Activated CD4-positive, alpha-beta T cell treated with anti-CD3 and anti-CD28 coated beads for 48 hours (primary cell): ENCODE results near the gene POU2F3.

Experiments used
- DNase-seq: peaks from one replicate; pipeline ENCODE4 v3.0.0-alpha.2; 2020

The POU2F3 gene

DNA sequence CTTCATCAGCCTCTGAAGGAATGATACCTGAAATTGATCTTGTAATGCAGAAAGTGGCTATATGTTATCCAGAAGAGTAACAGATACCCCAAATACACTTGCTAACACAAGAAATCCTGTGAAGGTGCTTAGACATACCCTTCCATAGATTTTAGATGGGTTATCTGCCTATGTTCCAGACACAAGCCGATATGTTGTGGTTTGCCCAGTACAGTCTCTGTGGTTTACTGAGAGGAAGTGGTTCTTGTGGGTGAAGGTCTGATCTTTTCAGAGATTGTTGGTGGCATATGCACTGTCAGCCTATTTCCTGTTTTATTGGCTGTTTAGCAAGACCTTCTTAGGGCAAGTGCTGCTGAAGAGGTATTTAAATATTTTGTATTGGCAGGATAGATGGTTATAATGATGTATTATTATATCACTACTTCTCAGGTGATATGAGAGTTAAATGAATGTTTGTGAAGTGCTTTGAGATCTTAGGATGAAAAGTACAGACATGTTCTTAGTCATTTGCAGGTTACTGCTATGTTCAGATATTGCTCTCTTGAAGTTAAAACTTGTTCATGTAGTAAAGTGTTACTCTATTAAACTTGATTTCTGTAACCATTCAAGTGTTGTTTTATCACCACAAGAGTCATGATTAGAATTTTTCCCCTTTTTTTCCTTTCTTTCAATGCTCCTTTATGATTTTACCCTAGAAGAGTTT, 104.5 kb downstream of the POU2F3 start:
- DNase-seq: peak; percentile 45

DNA sequence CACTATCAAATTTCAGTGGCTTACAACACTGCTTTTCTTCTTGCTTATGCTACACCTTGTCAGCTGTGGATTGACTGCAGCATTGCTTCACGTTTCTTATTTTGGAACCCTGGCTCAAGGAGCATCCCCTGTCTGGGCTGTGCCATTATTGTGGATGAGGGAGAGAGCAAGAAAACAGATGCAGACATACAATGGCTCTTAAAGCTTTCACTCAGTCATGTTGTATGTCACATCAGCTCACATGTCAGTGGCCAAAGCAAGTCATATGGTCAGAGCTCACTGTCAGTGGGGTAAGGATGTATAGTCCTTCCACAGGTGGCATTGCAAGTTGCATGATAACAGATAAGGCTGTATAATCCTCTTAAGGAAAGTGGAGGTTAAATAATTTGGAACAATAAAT, 106.3 kb downstream of the POU2F3 start:
- no peak for DNase-seq

DNA sequence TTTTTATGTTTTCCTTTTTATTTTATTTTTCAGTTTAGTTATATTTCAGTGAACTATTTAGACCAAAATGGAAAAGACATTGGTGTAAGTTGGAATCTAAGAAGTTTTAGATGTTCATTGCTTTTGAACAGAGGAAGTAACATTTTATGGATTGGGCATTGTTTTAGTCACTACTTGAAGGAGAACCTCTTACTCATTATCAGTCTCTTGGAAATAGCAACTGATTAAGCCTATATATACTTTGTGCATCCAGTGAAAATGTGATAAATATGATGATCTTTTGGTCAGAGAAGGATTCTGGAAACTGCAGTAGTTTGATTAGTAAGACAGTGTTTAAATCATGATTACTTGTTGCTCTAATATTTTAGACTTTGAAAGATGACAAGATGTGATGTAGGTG, 110.7 kb downstream of the POU2F3 start:
- DNase-seq: no peak

- no peak for DNase-seq
Measured at GRCh38 chr11:120352405-120352804, 112.5 kb downstream of the POU2F3 start.

- DNase-seq: no peak
Measured at GRCh38 chr11:120354068-120354467, 114.1 kb downstream of the POU2F3 start.

GRCh38 chr11:120354779-120355178, 114.8 kb downstream of the POU2F3 start:
- DNase-seq: no peak

DNA sequence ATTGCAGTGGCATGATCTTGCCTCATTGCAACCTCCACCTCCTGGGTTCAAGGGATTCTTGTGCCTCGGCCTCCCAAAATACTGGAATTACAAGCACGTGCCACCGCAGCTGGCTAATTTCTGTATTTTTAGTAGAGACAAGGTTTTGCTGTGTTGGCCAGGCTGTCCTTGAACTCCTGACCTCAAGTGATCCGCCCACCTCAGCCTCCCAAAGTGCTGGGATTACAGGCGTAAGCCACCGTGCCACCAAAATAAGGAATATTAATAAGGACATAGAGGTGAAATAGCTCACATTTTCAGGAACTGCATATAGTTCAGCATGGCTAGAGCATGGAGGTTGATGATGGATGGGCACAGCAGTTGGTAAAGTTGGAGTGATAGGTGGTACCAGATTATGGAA, 117.7 kb downstream of the POU2F3 start:
- DNase-seq: no peak

DNA sequence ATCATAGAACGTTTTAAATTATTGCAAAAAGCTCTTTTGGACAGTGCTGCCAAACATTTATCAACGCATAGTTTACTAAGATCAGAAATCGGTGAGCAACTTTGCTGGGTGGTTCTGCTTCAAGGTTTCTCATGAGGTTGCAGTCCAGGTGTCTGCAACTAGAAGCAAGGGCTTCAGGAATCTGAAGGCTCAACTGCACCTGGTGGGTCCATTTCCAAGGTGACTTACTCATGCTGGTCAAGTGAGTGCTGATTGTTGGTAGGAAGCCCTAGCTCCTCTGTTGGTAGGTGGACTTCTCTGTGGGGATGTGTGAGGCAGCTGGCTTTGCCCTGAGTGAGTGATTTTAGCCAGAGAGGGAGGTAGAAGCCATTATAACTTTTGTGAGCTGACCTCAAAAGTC, 118.8 kb downstream of the POU2F3 start:
- DNase-seq: no peak

DNA sequence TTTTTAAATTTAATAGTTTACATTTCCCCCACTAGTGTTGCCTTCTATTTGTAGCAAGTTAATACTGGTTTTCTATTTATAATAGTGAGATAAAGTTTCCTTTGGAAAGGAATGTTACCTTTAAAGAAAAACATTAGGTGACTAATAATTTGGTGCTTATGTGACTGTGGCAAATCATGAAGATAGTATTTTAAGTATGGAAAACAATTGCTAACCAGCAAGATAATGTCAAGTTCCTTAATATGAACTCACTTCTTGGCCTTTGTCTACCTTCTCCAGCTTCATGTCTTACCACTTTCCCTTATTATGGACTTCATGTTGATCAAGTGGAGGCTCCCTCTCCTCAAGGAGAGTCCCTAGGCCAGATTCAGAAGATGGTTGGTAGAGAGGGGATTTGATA, 123.5 kb downstream of the POU2F3 start:
- no peak for DNase-seq

DNA sequence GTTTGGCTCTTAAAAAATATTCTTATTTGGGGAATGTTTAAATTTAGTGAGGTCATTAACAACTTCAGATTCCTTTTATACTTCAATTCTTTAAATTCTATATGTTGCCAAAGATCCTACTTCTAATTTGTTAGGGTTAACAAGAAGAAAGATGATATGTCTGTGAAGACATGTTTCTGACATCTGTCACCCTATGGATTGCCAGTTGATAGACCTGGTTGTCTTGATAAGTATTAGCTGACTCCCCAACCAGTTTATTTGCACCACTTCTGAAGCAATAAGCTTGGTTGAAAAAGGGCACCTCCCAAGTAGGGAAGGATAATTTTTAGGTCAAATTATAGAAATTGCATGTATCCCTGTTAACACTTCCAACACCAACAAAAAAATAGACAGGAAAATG, 125.6 kb downstream of the POU2F3 start:
- DNase-seq: no peak
